GM19463 (cell line): Measurements from ENCODE around the gene SPACA4.

Source experiments
- ATAC-seq: cut with Tn5 transposase; IDR thresholded peaks from one replicate; pipeline ENCODE4 v1.9.1; 2021; ENCODE audit warnings: mild to moderate bottlenecking, moderate library complexity; ENCODE audit not compliant: unreplicated experiment

SPACA4 gene

GRCh38 chr19:48633148-48634035 lies 26.9 kb downstream of the SPACA4 start:
- no peak for ATAC-seq

GRCh38 chr19:48634036-48634342 lies 27.4 kb downstream of the SPACA4 start:
- no peak for ATAC-seq

- no peak for ATAC-seq
These were observed 28.1 kb downstream of the SPACA4 start for GRCh38 chr19:48634424-48635262.

GRCh38 chr19:48635263-48635965 lies 28.9 kb downstream of the SPACA4 start:
- ATAC-seq, result no peak

- no peak for ATAC-seq
These were observed 29.7 kb downstream of the SPACA4 start for GRCh38 chr19:48635966-48636858.

- ATAC-seq, result no peak
These were observed 30.4 kb downstream of the SPACA4 start, which contains the start of gene DBP for GRCh38 chr19:48636859-48637448. Gene DBP, minus strand, starts transcription at chr19:48637379. Its CDS starts 385 bp downstream, at chr19:48636994.

GRCh38 chr19:48637449-48637947 lies 31.0 kb downstream of the SPACA4 start:
- peak; percentile 81 for ATAC-seq

GRCh38 chr19:48637948-48638830 lies 31.6 kb downstream of the SPACA4 start:
- ATAC-seq, result no peak

- ATAC-seq, result no peak
These were observed 32.4 kb downstream of the SPACA4 start for GRCh38 chr19:48638831-48639381.

- no peak for ATAC-seq
These were observed 33.2 kb downstream of the SPACA4 start for GRCh38 chr19:48639483-48640375.

- no peak for ATAC-seq
These were observed 35.3 kb downstream of the SPACA4 start for GRCh38 chr19:48641850-48642249.

- ATAC-seq, result no peak
These were observed 36.3 kb downstream of the SPACA4 start for GRCh38 chr19:48642862-48643261.

GRCh38 chr19:48644355-48644754 lies 37.8 kb downstream of the SPACA4 start:
- ATAC-seq, result no peak

- ATAC-seq, result no peak
These were observed 38.5 kb downstream of the SPACA4 start for GRCh38 chr19:48644839-48645619.

- no peak for ATAC-seq
These were observed 39.1 kb downstream of the SPACA4 start for GRCh38 chr19:48645620-48646000.

- peak; percentile 88 for ATAC-seq
These were observed 39.6 kb downstream of the SPACA4 start, which contains the start of gene CA11 for GRCh38 chr19:48646001-48646721. Gene CA11, minus strand, starts transcription at chr19:48646187. Its CDS starts 555 bp downstream, at chr19:48645632.
